Activated CD4-positive, alpha-beta T cell treated with anti-CD3 and anti-CD28 coated beads, Interleukin-2, amount 10 ng/mL, durations not matched to agents 7 days and 5 days (primary cell): ENCODE measurements around the gene CPT1A. TPM values are rescaled to one million over a fixed set of nuclear protein-coding genes. Genes with fewer than 3 reads are reported as not detected.
"Not testable (repeated sequence)": the region's sequence is repeated elsewhere in the genome, so short reads cannot be mapped to it uniquely, and the experiment has no call there.

Experiments
- CTCF ChIA-PET: fragments of 350-600 bp; sonication (Branson Sonifier 250); formaldehyde crosslinking; loops from one replicate; lab custom pipeline; 2021; ENCODE audit warnings: antibody characterized with exemption; lab: Charles Lee
- POLR2A ChIA-PET: fragments of 350-600 bp; sonication (Branson Sonifier 250); formaldehyde crosslinking; loops from one replicate; lab custom pipeline; 2021; ENCODE audit warnings: antibody characterized with exemption; lab: Charles Lee
- DNase-seq: peaks from one replicate; pipeline ENCODE4 v3.0.0-alpha.2; 2020
- H3K27ac Mint-ChIP-seq: one replicate; pipeline ENCODE4 v1.8.0; 2021; ENCODE audit warnings: mild to moderate bottlenecking, moderate library complexity, mixed read lengths
- H3K27me3 Mint-ChIP-seq: one replicate; pipeline ENCODE4 v1.8.0; 2021; ENCODE audit warnings: mixed read lengths
- H3K36me3 Mint-ChIP-seq: one replicate; pipeline ENCODE4 v1.8.0; 2021; ENCODE audit warnings: low read depth, mixed read lengths
- H3K4me1 Mint-ChIP-seq: one replicate; pipeline ENCODE4 v1.8.0; 2021; ENCODE audit warnings: mixed read lengths
- H3K4me3 Mint-ChIP-seq: one replicate; pipeline ENCODE4 v1.8.0; 2021; ENCODE audit warnings: mild to moderate bottlenecking, moderate library complexity, mixed read lengths
- H3K9me3 Mint-ChIP-seq: one replicate; pipeline ENCODE4 v1.8.0; 2021; ENCODE audit warnings: mixed read lengths
- total RNA-seq, 2 experiments: library from RNA; stranded (reverse); gene quantifications; one replicate each; pipeline ENCODE4 v1.2.3, GENCODE V29; 2021

The CPT1A gene
- total RNA-seq = 10 to 100 TPM; 66.3 to 69.9 TPM

DNA sequence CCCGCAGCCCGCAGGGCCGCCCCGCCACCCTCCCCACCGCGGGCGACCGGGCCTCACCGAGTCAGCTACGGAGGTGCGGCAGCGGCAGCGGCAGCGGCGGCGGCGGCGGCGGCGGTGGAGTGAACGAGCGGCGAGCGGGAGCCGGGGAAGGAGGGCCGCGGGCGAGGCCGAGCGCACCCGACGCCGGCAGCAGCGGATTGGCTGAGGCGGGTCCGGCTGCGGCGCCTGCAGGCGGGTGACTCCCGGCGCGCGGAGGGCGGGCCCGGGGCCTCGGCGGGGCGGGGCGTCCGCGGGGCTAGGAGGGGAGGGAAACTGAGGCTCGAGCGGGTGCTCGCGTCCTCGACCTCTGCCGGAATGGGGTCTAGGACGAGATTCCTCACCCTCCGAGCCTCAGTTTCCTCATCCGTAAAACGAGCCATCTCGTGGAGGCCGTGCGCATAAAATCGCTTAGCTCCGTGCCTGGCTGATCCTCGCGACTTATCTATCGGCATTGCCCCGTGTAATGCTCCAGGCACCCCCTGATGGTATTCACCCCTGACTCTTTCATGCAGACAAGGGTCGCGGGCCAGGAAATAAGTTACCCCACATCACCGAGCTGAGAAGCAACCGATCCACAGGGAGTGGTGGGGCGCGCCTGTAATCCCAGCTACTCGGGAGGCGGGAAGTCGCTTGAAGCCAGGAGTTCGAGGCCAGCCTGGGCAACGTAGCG lies at the start of gene CPT1A:
Gene CPT1A (minus strand): TSS at position 199 of the 709 bp plus-strand sequence. CDS start 26,442 bp downstream, outside the sequence.
- DNase-seq = peak; percentile 73
- POLR2A ChIA-PET = interaction anchor here (0.6 kb wide), 1 partner anchor 13 kb away, joined by 3 read pairs; no protein-coding TSS in a partner anchor
- no peaks in the 10 kb centered on the region for H3K9me3 Mint-ChIP-seq
- H3K27me3 Mint-ChIP-seq = no peaks in the 10 kb centered on the region
- peak within 1 kb of the TSS; percentile 97 for H3K27ac Mint-ChIP-seq
- peak within 1 kb of the TSS; percentile 87 for H3K4me3 Mint-ChIP-seq
- peaks cover 57% of the 10 kb centered on the region for H3K4me1 Mint-ChIP-seq
- peaks cover 4% of the 10 kb centered on the region for H3K36me3 Mint-ChIP-seq
- CTCF ChIA-PET = interaction anchor here (0.6 to 2.0 kb wide), 5 partner anchors 17 to 1152 kb away, joined by 3 to 9 read pairs (median 3); no protein-coding TSS in a partner anchor

DNA sequence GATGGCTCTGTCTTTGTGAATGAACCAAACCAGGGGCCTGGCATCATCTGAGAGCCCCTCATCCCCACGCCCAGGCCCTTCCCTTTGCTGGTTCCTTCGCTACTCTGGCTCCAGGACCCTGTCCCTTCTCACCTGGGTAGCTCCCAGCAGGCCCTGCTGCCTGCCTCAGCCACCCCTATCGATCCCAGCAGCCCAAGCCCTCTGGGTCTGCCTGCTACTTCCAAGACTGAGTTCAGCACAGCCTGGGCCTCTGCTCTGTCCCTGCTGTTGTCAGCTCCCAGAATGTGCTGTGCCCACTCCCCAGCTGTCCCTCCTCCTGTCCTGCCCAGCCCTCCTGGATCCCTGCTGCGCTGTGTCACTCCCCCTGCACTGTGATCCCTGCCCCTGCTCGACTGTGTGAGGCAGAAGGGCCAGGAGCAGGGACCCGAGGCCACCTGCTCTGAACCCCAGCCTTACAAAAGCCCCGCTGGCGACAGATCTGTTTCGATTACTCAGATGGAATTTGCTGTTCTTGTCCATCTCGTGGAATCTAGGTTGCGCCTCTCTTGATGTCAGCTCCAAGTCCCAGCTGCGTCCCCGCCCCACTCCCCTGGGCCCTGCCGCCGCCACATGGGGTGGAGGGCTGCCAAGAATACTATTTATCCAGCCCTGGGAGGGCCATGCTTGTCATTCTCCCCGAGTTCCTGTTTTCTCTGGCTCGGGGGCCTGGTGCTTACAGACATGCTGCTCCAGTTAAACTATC lies 48.9 kb upstream of the CPT1A start:
- no peak for DNase-seq
- Mint-ChIP-seq H3K4me3 (no peak overlapping the region), H3K9me3 (no peaks in the 10 kb centered on the region), H3K27ac (no peak overlapping the region), H3K36me3 (peaks cover 24% of the 10 kb centered on the region), H3K27me3 (no peaks in the 10 kb centered on the region), H3K4me1 (no peaks in the 10 kb centered on the region)
- ChIA-PET POLR2A (no interaction called here), CTCF (no interaction called here)

DNA sequence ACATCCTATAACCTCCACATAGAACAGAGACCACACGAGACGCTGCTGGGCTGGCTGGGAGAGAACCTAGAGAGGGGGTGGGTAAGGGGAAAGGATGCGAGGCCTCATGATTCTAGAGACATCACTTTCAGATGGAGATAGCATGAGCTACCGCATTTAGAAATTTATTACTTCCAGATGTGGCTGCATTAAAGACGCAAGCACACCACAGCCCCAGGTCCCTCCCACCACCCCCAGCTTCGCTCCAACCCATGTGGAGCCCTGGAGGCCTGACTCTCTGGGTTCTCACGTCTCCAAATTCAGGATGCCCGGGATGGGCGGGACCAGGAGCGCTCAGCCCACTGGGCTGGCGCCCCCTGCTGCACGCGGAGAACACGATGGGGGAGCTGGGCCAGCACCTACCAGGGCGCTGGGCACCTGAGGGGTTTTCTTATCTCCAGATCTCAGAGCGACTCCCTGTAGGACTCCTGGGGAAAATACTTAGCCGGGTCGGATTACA lies 48.3 kb upstream of the CPT1A start:
- no peak for DNase-seq
- Mint-ChIP-seq H3K4me1 (no peaks in the 10 kb centered on the region), H3K27me3 (no peaks in the 10 kb centered on the region), H3K4me3 (no peak overlapping the region), H3K27ac (no peak overlapping the region), H3K36me3 (peaks cover 24% of the 10 kb centered on the region), H3K9me3 (no peaks in the 10 kb centered on the region)
- ChIA-PET POLR2A (no interaction called here), CTCF (no interaction called here)

DNA sequence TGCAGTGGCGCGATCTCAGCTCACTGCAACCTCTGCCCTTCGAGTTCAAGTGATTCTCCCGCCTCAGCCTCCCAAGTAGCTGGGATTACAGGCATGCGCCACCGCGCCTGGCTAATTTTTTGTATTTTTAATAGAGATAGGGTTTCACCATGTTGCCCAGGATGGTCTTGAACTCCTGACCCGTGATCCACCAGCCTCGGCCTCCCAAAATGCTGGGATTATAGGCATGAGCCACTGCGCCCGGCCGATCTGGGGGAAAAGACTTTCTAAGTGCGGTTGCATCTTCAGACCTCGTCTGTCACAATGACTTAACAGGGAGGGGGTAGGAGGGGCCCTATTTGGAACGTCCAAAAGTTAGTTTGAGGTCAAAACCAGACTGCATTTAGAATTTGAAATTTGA lies 43.1 kb upstream of the CPT1A start:
- H3K36me3 Mint-ChIP-seq, H3K27ac Mint-ChIP-seq, H3K9me3 Mint-ChIP-seq, H3K4me1 Mint-ChIP-seq, CTCF ChIA-PET, DNase-seq, H3K4me3 Mint-ChIP-seq, POLR2A ChIA-PET, H3K27me3 Mint-ChIP-seq: not testable (repeated sequence)

DNA sequence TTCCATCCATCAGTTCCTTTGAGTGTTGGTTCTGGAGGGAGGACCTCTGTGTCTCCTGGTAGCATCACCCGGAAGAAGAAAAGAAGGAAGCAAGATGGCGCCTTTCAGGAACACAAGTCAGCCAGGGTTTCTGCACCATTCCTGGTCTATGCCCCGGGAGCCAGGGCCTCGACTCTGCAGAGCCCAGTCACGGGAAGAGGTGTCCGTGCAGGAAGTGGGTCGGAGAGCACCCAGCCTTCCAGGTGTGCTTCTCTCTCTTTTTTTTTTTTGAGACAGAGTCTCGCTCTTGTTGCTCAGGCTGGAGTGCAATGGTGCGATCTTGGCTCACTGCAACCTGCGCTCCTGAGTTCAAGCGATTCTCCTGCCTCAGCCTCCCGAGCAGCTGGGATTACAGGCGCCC lies 40.7 kb upstream of the CPT1A start:
- no peak for DNase-seq
- Mint-ChIP-seq H3K36me3 (peaks cover 2% of the 10 kb centered on the region), H3K9me3 (no peaks in the 10 kb centered on the region), H3K27ac (no peak overlapping the region), H3K4me1 (no peaks in the 10 kb centered on the region), H3K4me3 (no peak overlapping the region), H3K27me3 (no peaks in the 10 kb centered on the region)
- ChIA-PET CTCF (no interaction called here), POLR2A (no interaction called here)

DNA sequence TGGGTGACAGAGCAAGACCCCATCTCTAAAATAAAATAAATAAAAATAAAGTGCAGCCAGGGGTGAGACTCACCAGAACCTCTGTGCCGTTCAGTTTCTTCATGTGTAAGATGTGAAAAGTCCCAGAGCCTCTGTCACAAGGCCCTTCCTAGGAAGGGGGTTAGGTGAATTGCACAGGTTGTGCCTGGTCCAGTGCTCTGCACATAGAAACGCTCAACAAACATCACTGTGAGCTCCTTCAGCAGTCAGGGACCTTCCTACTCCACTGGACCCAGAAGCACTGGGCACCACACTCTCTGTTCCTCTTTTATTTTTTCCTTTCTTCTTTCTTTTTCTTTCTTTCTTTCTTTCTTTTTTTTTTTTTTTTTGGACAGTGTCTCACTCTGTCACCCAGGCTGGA lies 39.6 kb upstream of the CPT1A start:
- no peaks in the 10 kb centered on the region for H3K27me3 Mint-ChIP-seq
- H3K4me3 Mint-ChIP-seq = no peak overlapping the region
- DNase-seq = no peak
- no peak overlapping the region for H3K27ac Mint-ChIP-seq
- ChIA-PET CTCF (interaction anchor here (0.6 kb wide), 1 partner anchor 184 kb away, joined by 4 read pairs; no protein-coding TSS in a partner anchor), POLR2A (no interaction called here)
- no peaks in the 10 kb centered on the region for H3K9me3 Mint-ChIP-seq
- peaks cover 2% of the 10 kb centered on the region for H3K36me3 Mint-ChIP-seq
- H3K4me1 Mint-ChIP-seq = no peaks in the 10 kb centered on the region

DNA sequence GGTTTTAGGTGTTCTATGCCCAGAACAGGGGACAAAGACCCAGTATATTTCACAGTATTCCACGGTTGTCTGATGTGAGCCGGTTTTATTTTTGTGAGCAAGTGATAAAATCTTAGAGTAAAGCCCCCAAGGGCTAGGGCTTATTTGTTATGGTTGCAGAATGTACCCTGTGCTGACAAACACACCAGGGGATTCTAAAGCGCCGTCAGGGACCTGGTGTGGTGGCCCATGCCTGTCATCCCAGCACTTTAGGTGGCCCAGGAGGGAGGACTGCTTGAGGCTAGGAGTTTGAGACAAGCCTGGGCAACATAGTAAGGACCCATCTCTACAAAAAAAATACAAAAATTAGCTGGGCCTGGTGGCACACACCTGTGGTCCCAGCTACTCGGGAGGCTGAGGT lies 39.1 kb upstream of the CPT1A start:
- H3K4me3 Mint-ChIP-seq = no peak overlapping the region
- peaks cover 2% of the 10 kb centered on the region for H3K36me3 Mint-ChIP-seq
- no peak overlapping the region for H3K27ac Mint-ChIP-seq
- H3K9me3 Mint-ChIP-seq = no peaks in the 10 kb centered on the region
- POLR2A ChIA-PET = no interaction called here
- CTCF ChIA-PET = interaction anchor here (0.6 to 0.7 kb wide), 2 partner anchors 185 to 330 kb away, joined by 4 to 5 read pairs; no protein-coding TSS in a partner anchor
- no peaks in the 10 kb centered on the region for H3K4me1 Mint-ChIP-seq
- no peak for DNase-seq
- no peaks in the 10 kb centered on the region for H3K27me3 Mint-ChIP-seq

DNA sequence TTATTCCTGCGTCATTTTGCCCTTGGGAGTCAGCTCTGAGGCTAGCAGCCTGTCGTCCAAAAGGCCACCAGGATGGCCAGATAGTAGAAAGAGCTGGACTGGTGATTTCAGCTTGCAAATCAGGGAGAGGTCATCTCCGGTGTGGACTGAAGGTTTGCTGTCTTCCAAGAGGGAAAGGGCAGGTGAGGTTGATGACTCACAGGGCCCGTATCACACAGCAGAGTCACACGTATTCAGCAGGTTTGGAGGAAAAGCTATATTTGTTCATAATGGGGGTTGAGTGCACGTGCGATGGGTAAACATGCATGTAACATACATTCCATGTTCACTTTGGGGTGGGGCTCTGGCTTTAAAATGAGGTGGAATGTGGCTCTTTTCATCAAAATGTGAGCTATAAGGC lies 36.3 kb upstream of the CPT1A start:
- no peak overlapping the region for H3K4me3 Mint-ChIP-seq
- DNase-seq = no peak
- H3K4me1 Mint-ChIP-seq = peaks cover 3% of the 10 kb centered on the region
- POLR2A ChIA-PET = no interaction called here
- CTCF ChIA-PET = no interaction called here
- no peaks in the 10 kb centered on the region for H3K9me3 Mint-ChIP-seq
- H3K27me3 Mint-ChIP-seq = peaks cover 4% of the 10 kb centered on the region
- H3K36me3 Mint-ChIP-seq = peaks cover 2% of the 10 kb centered on the region
- no peak overlapping the region for H3K27ac Mint-ChIP-seq

DNA sequence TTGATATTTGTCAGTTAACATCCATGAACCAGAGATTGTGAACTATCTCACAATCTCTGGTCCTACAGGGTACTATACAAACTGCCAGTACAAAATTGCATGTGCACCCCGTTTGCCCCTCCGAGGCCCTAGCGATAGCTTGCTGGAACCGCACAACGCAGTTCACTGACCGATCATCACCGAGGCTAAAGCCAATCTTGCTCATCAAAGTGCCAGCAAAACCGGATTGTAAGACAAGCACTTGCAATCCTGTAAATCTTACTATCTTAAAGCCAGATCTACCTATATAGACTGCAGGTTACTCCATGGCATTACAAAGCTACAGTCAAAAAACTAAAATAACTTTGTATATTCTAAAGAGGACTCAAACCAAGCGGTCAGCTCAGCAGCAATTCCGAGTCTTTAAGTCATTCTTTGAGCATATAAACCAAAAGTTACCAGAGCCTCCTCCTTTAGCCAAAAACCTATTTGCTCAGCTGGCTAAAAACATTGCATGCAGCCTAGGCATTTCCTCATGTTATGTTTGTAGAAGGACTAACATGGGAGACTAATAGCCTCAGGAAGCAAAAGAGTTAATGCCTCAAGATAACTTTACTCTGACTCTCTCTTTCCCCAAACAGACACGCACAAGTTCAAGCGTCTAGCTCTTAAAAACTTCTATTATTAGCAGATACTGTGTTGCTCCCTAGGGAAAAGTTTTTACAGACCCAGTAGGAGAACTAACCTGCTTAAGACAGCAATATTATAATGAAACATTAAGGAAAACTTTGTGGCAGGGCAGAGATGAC lies 30.7 kb upstream of the CPT1A start:
- H3K27ac Mint-ChIP-seq = no peak overlapping the region
- CTCF ChIA-PET = no interaction called here
- POLR2A ChIA-PET = no interaction called here

DNA sequence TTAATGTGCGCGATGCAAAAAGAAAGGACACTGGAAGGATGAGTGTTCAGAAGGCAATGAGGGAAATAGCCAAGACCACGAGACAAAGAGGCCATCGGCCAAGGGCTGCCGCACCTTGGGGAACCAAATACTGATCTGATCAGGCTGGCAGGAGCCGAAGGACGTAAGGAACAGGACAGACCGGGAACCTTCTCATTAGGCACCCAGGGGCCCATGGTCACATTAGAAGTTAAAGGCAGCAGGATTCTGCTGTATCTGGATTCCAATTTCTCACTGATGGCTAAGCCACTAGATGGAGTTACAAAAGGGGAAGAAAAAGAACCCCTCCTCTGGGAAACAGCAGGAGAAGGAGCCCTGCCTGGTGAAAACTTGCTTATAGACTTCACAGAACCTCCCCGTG lies 28.8 kb upstream of the CPT1A start:
- Mint-ChIP-seq H3K9me3 (no peaks in the 10 kb centered on the region), H3K4me3 (no peak overlapping the region), H3K27ac (no peak overlapping the region), H3K27me3 (peaks cover 33% of the 10 kb centered on the region), H3K36me3 (no peaks in the 10 kb centered on the region), H3K4me1 (peaks cover 17% of the 10 kb centered on the region)
- DNase-seq = no peak
- POLR2A ChIA-PET = no interaction called here
- CTCF ChIA-PET = no interaction called here

More for the DNA sequence above, 30.7 kb upstream of the CPT1A start:
- Mint-ChIP-seq H3K4me3 (no peak overlapping the region), H3K9me3 (no peaks in the 10 kb centered on the region), H3K27me3 (peaks cover 33% of the 10 kb centered on the region), H3K36me3 (no peaks in the 10 kb centered on the region), H3K4me1 (peaks cover 17% of the 10 kb centered on the region)
- no peak for DNase-seq

DNA sequence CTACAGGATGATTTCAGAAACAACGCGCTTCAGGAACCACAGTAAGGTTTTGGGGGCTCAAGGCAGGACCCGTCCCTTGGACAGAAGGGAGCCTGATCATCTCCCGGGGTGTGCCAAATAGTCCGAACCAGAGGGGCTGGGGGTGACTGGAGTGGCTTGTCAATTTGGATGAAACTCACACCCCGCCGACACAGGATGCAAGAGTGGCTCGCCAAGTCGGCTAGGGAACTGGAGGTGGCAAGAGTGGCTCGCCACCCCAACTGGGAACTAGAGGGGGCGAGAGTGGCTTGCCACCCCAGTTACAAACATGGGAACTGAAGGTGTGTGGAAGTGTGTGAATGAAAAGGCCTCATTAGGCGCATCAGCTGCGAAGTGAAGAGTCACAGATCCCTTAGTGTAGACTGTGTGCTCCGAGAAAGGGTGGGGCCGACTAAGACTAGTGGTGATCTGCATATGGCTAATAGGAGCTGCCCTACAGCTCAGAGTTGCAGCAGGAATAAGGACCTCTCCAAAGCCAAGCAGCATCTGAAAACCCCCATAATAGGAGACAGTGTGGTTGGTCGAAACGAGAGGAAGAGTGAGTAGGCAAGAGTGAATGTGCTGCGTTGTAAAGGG lies 26.6 kb upstream of the CPT1A start:
- no peaks in the 10 kb centered on the region for H3K36me3 Mint-ChIP-seq
- no peak for DNase-seq
- H3K4me3 Mint-ChIP-seq = no peak overlapping the region

DNA sequence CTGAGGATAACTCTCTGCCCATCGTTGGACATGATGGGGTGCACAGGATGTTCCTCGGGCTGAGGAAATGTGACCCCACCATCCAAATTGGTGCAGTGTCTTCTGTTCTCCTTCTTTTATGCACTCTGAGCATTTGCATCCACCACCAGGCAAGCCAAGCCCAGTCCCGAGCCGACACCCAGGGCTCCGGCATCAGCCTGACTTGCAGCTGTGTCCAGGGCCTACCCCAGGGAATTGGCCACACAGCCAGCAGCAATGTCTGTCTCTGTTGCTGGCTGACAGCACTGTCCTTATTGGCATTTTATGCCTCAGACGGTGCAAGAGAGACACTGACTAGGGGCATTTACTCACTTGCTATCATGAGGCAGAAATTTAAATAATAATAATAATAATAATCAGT lies 25.4 kb upstream of the CPT1A start:
- CTCF ChIA-PET = no interaction called here
- DNase-seq = no peak
- POLR2A ChIA-PET = no interaction called here
- peaks cover 22% of the 10 kb centered on the region for H3K27me3 Mint-ChIP-seq
- no peak overlapping the region for H3K27ac Mint-ChIP-seq
- H3K9me3 Mint-ChIP-seq = peaks cover 3% of the 10 kb centered on the region
- H3K4me1 Mint-ChIP-seq = peaks cover 14% of the 10 kb centered on the region
- H3K4me3 Mint-ChIP-seq = no peak overlapping the region
- no peaks in the 10 kb centered on the region for H3K36me3 Mint-ChIP-seq

More for the DNA sequence above, 26.6 kb upstream of the CPT1A start:
- peaks cover 32% of the 10 kb centered on the region for H3K27me3 Mint-ChIP-seq
- peaks cover 2% of the 10 kb centered on the region for H3K9me3 Mint-ChIP-seq
- ChIA-PET CTCF (no interaction called here), POLR2A (no interaction called here)
- H3K4me1 Mint-ChIP-seq = peaks cover 14% of the 10 kb centered on the region
- no peak overlapping the region for H3K27ac Mint-ChIP-seq
